Pancreas (tissue), 10 donors: ENCODE measurements around the gene HRG. TPM values are rescaled to one million over a fixed set of nuclear protein-coding genes. Genes with fewer than 3 reads are reported as not detected.

ENCODE experiments used
- ATAC-seq, 4 donors: fragments of 200-7000 bp; cut with Tn5 transposase; one replicate each; pipeline versions ENCODE4 v1.8.0 to v1.9.1; 2020; ENCODE audit warnings: mild to moderate bottlenecking in 4 of 4, moderate library complexity in 4 of 4
- DNase-seq, 6 donors: peaks; one replicate each; pipeline ENCODE4 v3.0.0-alpha.2; 2020
- FAIRE-seq: peaks from 2 replicates; lab custom pipeline; 2012; peaks lifted over from hg19 to GRCh38; lab: Jason Lieb, UNC
- H3K27ac ChIP-seq, 4 donors: fragments of 200-600 bp; sonication (generic); 1 replicate in 3 of 4; 2 replicates in 1 of 4; pipeline versions ENCODE4 v1.5.0 to v1.8.0; 2020
- H3K27me3 ChIP-seq, 4 donors: fragments of 200-600 bp; one replicate each; pipeline ENCODE4 v1.8.0; 2021
- H3K36me3 ChIP-seq, 3 donors: fragments of 200-600 bp; sonication (generic) in 1 of 3; one replicate each; pipeline versions ENCODE4 v1.5.0 to v1.8.0; 2020 to 2021
- H3K4me1 ChIP-seq, 3 donors: fragments of 200-600 bp; one replicate each; pipeline ENCODE4 v1.8.0; 2021
- H3K4me3 ChIP-seq, 4 donors: fragments of 200-600 bp; sonication (generic) in 2 of 4; one replicate each; pipeline versions ENCODE4 v1.5.0 to v1.8.0; 2020 to 2021
- H3K9me3 ChIP-seq, 4 donors: fragments of 200-600 bp; one replicate each; pipeline ENCODE4 v1.8.0; 2021
- CTCF ChIP-seq, 4 donors: fragments of 200-600 bp; sonication (generic) in 3 of 4; IDR thresholded peaks; one replicate each; pipeline versions ENCODE4 v1.5.0 to v1.8.0; 2021; ENCODE audit warnings: antibody characterized with exemption in 4 of 4
- WGBS, 2 donors: extraction: QIAGEN DNeasy Blood & Tissue Kit; methylation state at CpG; one replicate each; pipeline ENCODE4 v1.1.7; 2013; 5-methylcytosine and 5-hydroxymethylcytosine counted together
- intact Hi-C, 3 donors: fragments of 100-400 bp; cut with DNase I; formaldehyde crosslinking; loops; one replicate each; pipeline versions ENCODE4 v1.11.1 to v1.14.2; 2022
- polyA plus RNA-seq, 2 donors: library from polyadenylated mRNA; stranded (reverse); fragments of 200-250 nt; gene quantifications; one replicate each; pipeline ENCODE4 v1.2.3, GENCODE V29; 2013
- total RNA-seq, 6 donors: library from RNA; stranded (reverse); fragmentation: NEBNext Ultra II Directional in 4 of 6; extraction: Animal tissue kit (Norgen Biotek cat#: 25700) in 4 of 6; gene quantifications; one replicate each; pipeline versions ENCODE4 v1.2.1 to v1.2.4, GENCODE V29; 2021 to 2023
- donor health status: healthy with polysubstance abuse.
- donor health status: DM: no; HTN: no; CAD: no; lungs with moderate emphysema.
- donor health status: DM: no; HTN: no; CAD: no.
- donor health status: control.
- donor health status: control.
- donor health status: Bipolar disorder and iron deficiency.
- donor health status: DM: yes; HTN: yes; CAD: no.
- donor health status: DM: no; HTN: no; CAD: no.
- donor health status: DM: no; HTN: no; CAD: no.
- donor health status: DM: yes; HTN: yes; CAD: no.

Gene HRG
- total and polyA plus RNA-seq, 8 donors, result 0.16 TPM; not detected in 7

GRCh38 chr3:186719945-186720739 lies 54.3 kb downstream of the HRG start:
- H3K36me3 ChIP-seq, result no peaks in the 10 kb centered on the region
- no peak overlapping the region for H3K27ac ChIP-seq
- ATAC-seq (no peak), FAIRE-seq (no peak), DNase-seq (no peak)
- H3K27me3 ChIP-seq, result no peaks in the 10 kb centered on the region
- no peaks in the 10 kb centered on the region for H3K9me3 ChIP-seq
- intact Hi-C loops, result no loop called here
- no peaks in the 10 kb centered on the region for H3K4me1 ChIP-seq
- no peak overlapping the region for H3K4me3 ChIP-seq
- 41 to 63% methylated on average over 7 of the region's 7 CpGs for WGBS, 2 donors
- no peak for TF ChIP-seq CTCF (IDR thresholded peaks at IDR 0.05)

GRCh38 chr3:186722457-186722856 lies 56.6 kb downstream of the HRG start:
- 34 to 42% methylated on average over 7 of the region's 7 CpGs for WGBS, 2 donors
- no peak overlapping the region for H3K4me3 ChIP-seq
- no peaks in the 10 kb centered on the region for H3K9me3 ChIP-seq
- no peaks in the 10 kb centered on the region for H3K36me3 ChIP-seq
- H3K27ac ChIP-seq, result no peak overlapping the region
- DNase-seq (no peak), FAIRE-seq (no peak), ATAC-seq (peak in 2 of 4 donors; percentile 36 to 62)
- H3K27me3 ChIP-seq, result no peaks in the 10 kb centered on the region
- intact Hi-C loops, result no loop called here
- TF ChIP-seq CTCF (IDR thresholded peaks at IDR 0.05), result no peak
- H3K4me1 ChIP-seq, result no peaks in the 10 kb centered on the region

GRCh38 chr3:186724911-186725310 lies 59.1 kb downstream of the HRG start:
- 81 to 87% methylated on average over 12 of the region's 12 CpGs for WGBS, 2 donors
- Histone ChIP-seq H3K4me3 (no peak overlapping the region), H3K4me1 (no peaks in the 10 kb centered on the region), H3K27ac (no peak overlapping the region), H3K27me3 (no peaks in the 10 kb centered on the region), H3K36me3 (no peaks in the 10 kb centered on the region), H3K9me3 (no peaks in the 10 kb centered on the region)
- intact Hi-C loops, result no loop called here
- ATAC-seq, result no peak
- FAIRE-seq, result no peak
- DNase-seq, result no peak
- no peak for TF ChIP-seq CTCF (IDR thresholded peaks at IDR 0.05)

Other genes starting within 250 kb of the HRG start
- 1 to 10 TPM; 1.2 to 3.0 (median 1.8) TPM for gene CRYGS, start 121.6 kb upstream of the HRG start, total RNA-seq
- 10 to 100 TPM; 11.0 to 16.6 TPM for gene CRYGS, start 121.6 kb upstream of the HRG start, polyA plus RNA-seq
- 1 to 10 TPM; 3.8 to 7.4 (median 5.5) TPM for gene TBCCD1, start 98.7 kb upstream of the HRG start, total RNA-seq
- gene TBCCD1, start 98.7 kb upstream of the HRG start, polyA plus RNA-seq, result 1 to 10 TPM; 2.6 to 4.2 TPM
- 10 to 100 TPM; 21.9 to 33.2 (median 30.2) TPM for gene DNAJB11, start 95.3 kb upstream of the HRG start, total RNA-seq
- 10 to 100 TPM; 37.1 to 52.6 TPM for gene DNAJB11, start 95.3 kb upstream of the HRG start, polyA plus RNA-seq
- gene AHSG, start 53.0 kb upstream of the HRG start, total RNA-seq, result 1 to 10 TPM in 1 of 6 donors, under 1 TPM in 2, not detected in 3; 0.12 to 1.8 (median 0.19) TPM
- gene AHSG, start 53.0 kb upstream of the HRG start, polyA plus RNA-seq, result under 1 TPM in 1 of 2 donors, not detected in 1; 0.30 TPM
- gene FETUB, start 25.6 kb upstream of the HRG start, total RNA-seq, result not detected
- not detected for gene FETUB, start 25.6 kb upstream of the HRG start, polyA plus RNA-seq
- gene KNG1, start 51.3 kb downstream of the HRG start, total RNA-seq, result under 1 TPM in 2 of 6 donors, not detected in 4; 0.09 to 0.51 TPM
- gene KNG1, start 51.3 kb downstream of the HRG start, polyA plus RNA-seq, result under 1 TPM in 1 of 2 donors, not detected in 1; 0.14 TPM
- 100 to 1,000 TPM; 209 to 308 (median 242) TPM for gene EIF4A2, start 117.6 kb downstream of the HRG start, total RNA-seq
- 100 to 1,000 TPM; 276 to 402 TPM for gene EIF4A2, start 117.6 kb downstream of the HRG start, polyA plus RNA-seq
- 10 to 100 TPM in 1 of 6 donors, 1 to 10 TPM in 5; 5.1 to 11.5 (median 8.0) TPM for gene RFC4, start 140.5 kb downstream of the HRG start, total RNA-seq
- 10 to 100 TPM in 1 of 2 donors, 1 to 10 TPM in 1; 7.0 to 10.9 TPM for gene RFC4, start 140.5 kb downstream of the HRG start, polyA plus RNA-seq
- 10 to 100 TPM in 1 of 6 donors, 1 to 10 TPM in 2, under 1 TPM in 3; 0.03 to 15.1 (median 0.72) TPM for gene ADIPOQ, start 176.7 kb downstream of the HRG start, total RNA-seq
- 1 to 10 TPM in 1 of 2 donors, under 1 TPM in 1; 0.28 to 3.8 TPM for gene ADIPOQ, start 176.7 kb downstream of the HRG start, polyA plus RNA-seq